Activated naive CD8-positive, alpha-beta T cell treated with anti-CD3 and anti-CD28 coated beads, Interleukin-2, amount 10 ng/mL, durations not matched to agents 7 days and 5 days (primary cell): Measurements from ENCODE around the gene PHLPP1. TPM values are rescaled to one million over a fixed set of nuclear protein-coding genes. Genes with fewer than 3 reads are reported as not detected.

Experiments
- ATAC-seq: fragments of 150-1000 bp; cut with Tn5 transposase; one replicate; pipeline ENCODE4 v1.10.0; 2021; ENCODE audit warnings: low read depth, moderate library complexity
- POLR2A ChIA-PET: fragments of 350-600 bp; sonication (Branson Sonifier 250); formaldehyde crosslinking; loops from one replicate; lab custom pipeline; 2021; ENCODE audit warnings: antibody characterized with exemption; lab: Charles Lee
- DNase-seq: peaks from one replicate; pipeline ENCODE4 v3.0.0; 2021
- H3K27ac Mint-ChIP-seq: one replicate; pipeline ENCODE4 v1.8.0; 2022; ENCODE audit warnings: mild to moderate bottlenecking, mixed read lengths
- H3K27me3 Mint-ChIP-seq: one replicate; pipeline ENCODE4 v1.8.0; 2022; ENCODE audit warnings: mild to moderate bottlenecking, moderate library complexity, mixed read lengths
- H3K36me3 Mint-ChIP-seq: one replicate; pipeline ENCODE4 v1.8.0; 2021; ENCODE audit warnings: mild to moderate bottlenecking, mixed read lengths
- H3K4me1 Mint-ChIP-seq: one replicate; pipeline ENCODE4 v1.8.0; 2021; ENCODE audit warnings: mixed read lengths
- H3K4me3 Mint-ChIP-seq: one replicate; pipeline ENCODE4 v1.8.0; 2022; ENCODE audit warnings: mild to moderate bottlenecking, moderate library complexity, mixed read lengths
- H3K9me3 Mint-ChIP-seq: one replicate; pipeline ENCODE4 v1.8.0; 2021; ENCODE audit warnings: mixed read lengths
- total RNA-seq, 2 experiments: library from RNA; stranded (reverse); gene quantifications; one replicate each; pipeline ENCODE4 v1.2.3, GENCODE V29; 2021

The PHLPP1 gene
- total RNA-seq, 2 experiments from 2014 or later = 5.8 to 6.1 TPM

DNA sequence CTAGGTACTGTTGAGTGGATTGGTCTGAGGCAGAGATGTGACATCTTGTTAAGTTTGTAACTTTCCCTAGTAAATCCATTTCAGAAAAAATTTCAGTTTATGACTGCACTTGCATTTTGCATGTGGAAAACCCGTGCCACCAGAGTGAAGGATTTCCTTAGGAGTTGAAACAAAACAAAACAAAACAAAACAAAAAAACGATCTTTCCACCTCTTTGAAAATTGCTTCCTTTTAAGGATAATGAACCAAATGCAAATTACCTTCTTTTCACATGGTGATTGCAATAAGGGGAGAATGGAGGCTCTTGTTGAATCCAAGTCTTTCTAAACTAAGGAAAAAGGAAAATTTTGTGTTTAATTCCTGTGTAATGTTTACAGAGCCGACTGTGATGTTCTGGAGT is 43.2 kb downstream of the PHLPP1 start:
- no peak overlapping the region for H3K27ac Mint-ChIP-seq
- POLR2A ChIA-PET = no interaction called here

DNA sequence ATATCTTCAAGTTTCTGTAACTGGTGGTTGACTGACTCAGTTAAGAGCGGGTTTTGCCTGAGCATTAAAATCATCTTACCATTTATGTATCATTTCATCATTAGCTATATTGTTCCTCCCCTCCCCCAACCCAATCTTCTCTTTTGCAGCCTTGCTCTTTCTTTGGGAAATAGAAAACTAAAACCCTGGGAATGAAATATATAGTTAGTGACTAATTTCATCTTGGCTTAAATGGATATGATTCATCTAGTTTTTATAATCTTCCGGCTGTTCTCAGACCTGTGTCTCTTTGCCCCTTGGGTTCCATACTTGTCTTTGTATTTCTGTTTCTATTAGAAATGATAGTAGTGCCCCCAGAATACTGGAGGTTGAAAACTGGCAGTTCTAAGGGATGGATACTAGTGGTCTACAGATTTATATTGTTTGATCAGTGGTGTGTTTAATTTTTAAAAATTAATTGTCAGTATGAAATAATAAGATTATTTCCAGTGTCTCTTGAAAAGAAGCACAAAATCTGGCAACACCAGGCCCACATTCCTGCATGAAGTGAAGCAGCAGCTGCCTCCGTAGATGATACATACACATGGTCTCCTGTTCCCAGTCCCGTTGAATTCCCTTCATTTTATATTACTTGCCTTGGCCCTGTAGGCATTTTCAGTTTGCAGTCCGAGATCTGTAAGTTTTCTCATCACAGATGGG is 44.5 kb downstream of the PHLPP1 start:
- POLR2A ChIA-PET = no interaction called here
- peaks cover 3% of the 10 kb centered on the region for H3K36me3 Mint-ChIP-seq
- no peak for ATAC-seq

More for the DNA sequence above, 43.2 kb downstream of the PHLPP1 start:
- Mint-ChIP-seq H3K9me3 (peaks cover 3% of the 10 kb centered on the region), H3K36me3 (peaks cover 1% of the 10 kb centered on the region), H3K27me3 (no peaks in the 10 kb centered on the region), H3K4me1 (no peaks in the 10 kb centered on the region), H3K4me3 (no peak overlapping the region)
- ATAC-seq (no peak), DNase-seq (no peak)

GRCh38 chr18:62760403-62760734 is 45.0 kb downstream of the PHLPP1 start:
- no peaks in the 10 kb centered on the region for H3K27me3 Mint-ChIP-seq
- ATAC-seq (no peak), DNase-seq (no peak)
- H3K4me3 Mint-ChIP-seq = no peak overlapping the region
- POLR2A ChIA-PET = no interaction called here
- no peaks in the 10 kb centered on the region for H3K9me3 Mint-ChIP-seq
- peaks cover 3% of the 10 kb centered on the region for H3K36me3 Mint-ChIP-seq
- H3K4me1 Mint-ChIP-seq = no peaks in the 10 kb centered on the region
- no peak overlapping the region for H3K27ac Mint-ChIP-seq

More for the DNA sequence above, 44.5 kb downstream of the PHLPP1 start:
- Mint-ChIP-seq H3K4me1 (no peaks in the 10 kb centered on the region), H3K27ac (no peak overlapping the region), H3K4me3 (no peak overlapping the region), H3K27me3 (no peaks in the 10 kb centered on the region), H3K9me3 (peaks cover 3% of the 10 kb centered on the region)
- DNase-seq = no peak

- Mint-ChIP-seq H3K27ac (no peak overlapping the region), H3K36me3 (peaks cover 3% of the 10 kb centered on the region), H3K9me3 (no peaks in the 10 kb centered on the region), H3K4me1 (peaks cover 7% of the 10 kb centered on the region), H3K27me3 (no peaks in the 10 kb centered on the region), H3K4me3 (no peak overlapping the region)
- no peak for ATAC-seq
- POLR2A ChIA-PET = no interaction called here
- no peak for DNase-seq
These were observed 47.8 kb downstream of the PHLPP1 start for GRCh38 chr18:62763101-62763521.

DNA sequence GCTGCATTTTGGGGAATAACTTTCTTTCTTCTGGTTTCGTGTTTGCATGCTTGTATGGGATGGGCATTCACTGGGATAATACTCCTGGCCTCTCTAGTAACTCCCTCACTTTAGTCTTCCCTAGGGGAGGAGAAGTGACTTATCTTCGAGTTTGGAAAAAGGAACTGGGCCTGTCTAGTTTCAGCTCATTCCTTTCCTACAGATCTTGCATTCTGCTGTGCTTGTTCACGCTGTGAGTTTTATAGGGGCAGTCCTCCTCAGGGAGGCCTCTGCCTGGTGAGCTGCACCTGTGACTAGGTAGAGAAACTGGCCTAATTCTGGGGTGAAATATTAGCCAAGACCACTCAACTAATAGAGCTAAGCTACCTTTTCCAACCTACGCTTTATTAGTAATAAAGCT is 50.9 kb downstream of the PHLPP1 start:
- Mint-ChIP-seq H3K4me1 (peaks cover 7% of the 10 kb centered on the region), H3K4me3 (no peak overlapping the region), H3K36me3 (peaks cover 4% of the 10 kb centered on the region), H3K27ac (no peak overlapping the region), H3K9me3 (no peaks in the 10 kb centered on the region), H3K27me3 (no peaks in the 10 kb centered on the region)
- DNase-seq = no peak
- POLR2A ChIA-PET = no interaction called here
- ATAC-seq = no peak

DNA sequence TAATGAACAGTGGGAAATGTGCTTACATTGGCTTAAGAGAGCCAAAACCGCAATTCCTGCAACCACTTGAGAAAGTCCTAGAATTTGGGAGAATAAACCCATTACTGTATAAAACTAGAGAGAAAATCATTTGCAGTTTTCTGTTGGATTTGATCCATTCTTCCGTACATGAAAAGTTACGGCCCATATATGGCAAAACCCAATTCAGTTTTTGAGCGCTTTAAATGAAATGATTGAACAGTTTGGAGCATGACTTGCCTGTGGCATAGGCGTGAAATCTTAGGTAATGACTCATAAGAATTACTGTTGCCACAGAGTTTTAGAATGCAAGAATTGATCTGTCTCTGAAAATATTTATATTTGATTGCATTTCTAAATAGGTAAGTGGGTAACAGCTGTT is 52.0 kb downstream of the PHLPP1 start:
- H3K4me3 Mint-ChIP-seq = no peak overlapping the region
- peaks cover 4% of the 10 kb centered on the region for H3K36me3 Mint-ChIP-seq
- ATAC-seq (no peak), DNase-seq (no peak)
- H3K4me1 Mint-ChIP-seq = peaks cover 14% of the 10 kb centered on the region
- H3K9me3 Mint-ChIP-seq = no peaks in the 10 kb centered on the region
- POLR2A ChIA-PET = no interaction called here
- no peaks in the 10 kb centered on the region for H3K27me3 Mint-ChIP-seq
- no peak overlapping the region for H3K27ac Mint-ChIP-seq

GRCh38 chr18:62767836-62768557 is 52.7 kb downstream of the PHLPP1 start:
- DNase-seq (no peak), ATAC-seq (no peak)
- H3K9me3 Mint-ChIP-seq = no peaks in the 10 kb centered on the region
- H3K36me3 Mint-ChIP-seq = peaks cover 6% of the 10 kb centered on the region
- peaks cover 14% of the 10 kb centered on the region for H3K4me1 Mint-ChIP-seq
- no peak overlapping the region for H3K4me3 Mint-ChIP-seq
- POLR2A ChIA-PET = no interaction called here
- H3K27me3 Mint-ChIP-seq = no peaks in the 10 kb centered on the region
- H3K27ac Mint-ChIP-seq = no peak overlapping the region

DNA sequence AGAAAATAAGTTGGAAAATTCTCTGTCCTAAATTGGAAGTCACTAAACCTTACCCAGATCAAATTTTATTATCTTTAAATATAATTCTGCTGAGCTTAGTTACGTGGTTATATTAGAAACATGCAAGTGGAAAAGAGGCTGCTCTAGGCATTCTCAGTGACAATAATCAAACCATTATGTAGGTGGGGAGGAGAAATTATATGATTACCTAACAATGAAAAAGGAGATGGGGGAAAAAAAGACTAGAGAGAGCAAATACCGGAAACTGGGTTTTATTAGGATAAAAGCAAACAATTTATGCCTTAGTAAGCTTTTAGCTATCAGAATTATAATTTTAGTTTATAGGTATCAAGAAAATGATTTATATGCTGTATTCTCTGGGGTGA is 53.2 kb downstream of the PHLPP1 start:
- no peaks in the 10 kb centered on the region for H3K9me3 Mint-ChIP-seq
- POLR2A ChIA-PET = no interaction called here
- ATAC-seq = no peak
- H3K27ac Mint-ChIP-seq = no peak overlapping the region
- H3K27me3 Mint-ChIP-seq = no peaks in the 10 kb centered on the region
- peaks cover 14% of the 10 kb centered on the region for H3K4me1 Mint-ChIP-seq
- DNase-seq = no peak
- peaks cover 6% of the 10 kb centered on the region for H3K36me3 Mint-ChIP-seq
- no peak overlapping the region for H3K4me3 Mint-ChIP-seq

- POLR2A ChIA-PET = no interaction called here
- ATAC-seq (no peak), DNase-seq (no peak)
- H3K4me1 Mint-ChIP-seq = peaks cover 14% of the 10 kb centered on the region
- no peaks in the 10 kb centered on the region for H3K27me3 Mint-ChIP-seq
- no peak overlapping the region for H3K4me3 Mint-ChIP-seq
- H3K36me3 Mint-ChIP-seq = peaks cover 5% of the 10 kb centered on the region
- H3K9me3 Mint-ChIP-seq = no peaks in the 10 kb centered on the region
- H3K27ac Mint-ChIP-seq = no peak overlapping the region
These were observed 53.9 kb downstream of the PHLPP1 start for GRCh38 chr18:62769216-62769615.

GRCh38 chr18:62771494-62772270 is 56.3 kb downstream of the PHLPP1 start:
- Mint-ChIP-seq H3K4me1 (peaks cover 14% of the 10 kb centered on the region), H3K27ac (no peak overlapping the region), H3K4me3 (no peak overlapping the region)

GRCh38 chr18:62772860-62773584 is 57.7 kb downstream of the PHLPP1 start:
- H3K27me3 Mint-ChIP-seq = no peaks in the 10 kb centered on the region
- H3K4me3 Mint-ChIP-seq = no peak overlapping the region
- DNase-seq (no peak), ATAC-seq (no peak)
- H3K27ac Mint-ChIP-seq = no peak overlapping the region
- H3K4me1 Mint-ChIP-seq = peaks cover 8% of the 10 kb centered on the region
- H3K9me3 Mint-ChIP-seq = no peaks in the 10 kb centered on the region
- peaks cover 6% of the 10 kb centered on the region for H3K36me3 Mint-ChIP-seq
- POLR2A ChIA-PET = no interaction called here

More at GRCh38 chr18:62771494-62772270, 56.3 kb downstream of the PHLPP1 start:
- Mint-ChIP-seq H3K36me3 (peaks cover 4% of the 10 kb centered on the region), H3K9me3 (no peaks in the 10 kb centered on the region), H3K27me3 (no peaks in the 10 kb centered on the region)
- ATAC-seq (peak; percentile 60), DNase-seq (no peak)
- POLR2A ChIA-PET = no interaction called here

DNA sequence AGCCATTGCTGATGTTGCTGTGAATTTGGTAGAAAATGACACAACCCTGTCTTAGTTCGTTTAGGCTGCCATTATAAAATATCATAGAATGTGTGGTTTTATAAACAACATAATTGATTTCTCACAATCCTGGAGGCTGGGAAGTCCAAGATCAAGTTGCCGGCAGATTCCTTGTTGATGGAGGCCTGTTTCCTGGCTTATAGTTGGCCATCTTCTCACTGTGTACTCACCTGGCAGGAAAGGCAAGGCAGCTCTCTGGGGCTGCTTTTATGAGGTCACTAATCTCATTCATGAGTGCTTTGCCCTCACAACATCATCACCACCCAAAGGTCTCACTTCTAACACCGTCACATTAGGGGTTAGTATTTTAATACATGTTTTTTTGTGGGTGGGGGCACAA is 58.4 kb downstream of the PHLPP1 start:
- Mint-ChIP-seq H3K9me3 (no peaks in the 10 kb centered on the region), H3K4me3 (no peak overlapping the region), H3K4me1 (peaks cover 7% of the 10 kb centered on the region), H3K36me3 (peaks cover 6% of the 10 kb centered on the region), H3K27me3 (no peaks in the 10 kb centered on the region), H3K27ac (no peak overlapping the region)
- no peak for DNase-seq
- ATAC-seq = no peak
- POLR2A ChIA-PET = no interaction called here

DNA sequence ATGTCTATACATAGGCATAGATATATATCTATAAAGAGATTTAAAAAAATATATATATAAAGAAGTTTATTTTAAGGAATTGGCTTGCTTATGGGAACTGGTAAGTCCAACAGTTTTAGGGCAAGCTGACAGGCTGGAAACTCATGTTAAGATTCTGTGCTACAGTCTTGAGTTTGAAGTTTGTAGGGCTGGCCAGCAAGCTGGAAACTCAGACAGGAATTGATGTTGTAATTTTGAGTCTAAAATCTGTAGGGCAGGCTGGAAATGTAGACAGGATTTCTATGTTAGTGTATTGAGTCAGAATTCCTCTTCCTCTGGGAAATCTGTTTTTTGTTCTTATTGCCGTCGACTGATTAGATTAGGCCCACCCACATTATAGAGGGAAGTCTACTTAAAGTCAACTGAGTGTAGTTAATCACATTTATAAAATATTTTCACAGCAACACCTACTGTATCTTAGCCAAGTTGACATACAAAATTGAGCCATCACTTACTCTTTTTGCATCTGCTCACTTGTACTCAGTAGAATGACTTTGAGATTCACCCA is 60.8 kb downstream of the PHLPP1 start:
- no peak for ATAC-seq
- no peak for DNase-seq
- no peak overlapping the region for H3K4me3 Mint-ChIP-seq
- H3K4me1 Mint-ChIP-seq = peaks cover 7% of the 10 kb centered on the region
- no peak overlapping the region for H3K27ac Mint-ChIP-seq
- POLR2A ChIA-PET = no interaction called here
- no peaks in the 10 kb centered on the region for H3K9me3 Mint-ChIP-seq
- no peaks in the 10 kb centered on the region for H3K27me3 Mint-ChIP-seq
- H3K36me3 Mint-ChIP-seq = peaks cover 6% of the 10 kb centered on the region
